Peyer's patch (tissue), 4 donors: ENCODE measurements around the gene ANKMY1. TPM values are rescaled to one million over a fixed set of nuclear protein-coding genes. Genes with fewer than 3 reads are reported as not detected.

Source experiments
- DNase-seq, 3 donors: peaks; one replicate each; pipeline ENCODE4 v3.0.0-alpha.2; 2017 to 2019
- H3K27ac ChIP-seq, 4 donors: fragments of 200-600 bp; sonication (generic); one replicate each; pipeline ENCODE4 v1.5.1; 2016 to 2019
- H3K27me3 ChIP-seq, 2 donors: fragments of 200-600 bp; sonication (generic); one replicate each; pipeline ENCODE4 v1.5.1; 2019
- H3K36me3 ChIP-seq, 3 donors: fragments of 200-600 bp; sonication (generic); one replicate each; pipeline ENCODE4 v1.5.1; 2016 to 2019
- H3K4me1 ChIP-seq, 4 donors: fragments of 200-600 bp; sonication (generic); one replicate each; pipeline ENCODE4 v1.5.1; 2016 to 2019
- H3K4me3 ChIP-seq, 4 donors: fragments of 200-600 bp; sonication (generic); 1 replicate in 3 of 4; 2 replicates in 1 of 4; pipeline ENCODE4 v1.5.1; 2016 to 2019; ENCODE audit warnings: mild to moderate bottlenecking in 1 of 4
- H3K9me3 ChIP-seq, 4 donors: fragments of 200-600 bp; sonication (generic); one replicate each; pipeline ENCODE4 v1.5.1; 2016 to 2019; ENCODE audit warnings: mild to moderate bottlenecking in 1 of 4
- POLR2A ChIP-seq, 2 donors: fragments of 450-650 bp; IDR thresholded peaks; one replicate each; pipeline ENCODE4 v1.5.1; 2017; ENCODE audit warnings: antibody characterized with exemption in 2 of 2, mild to moderate bottlenecking in 2 of 2, moderate library complexity in 2 of 2
- total RNA-seq, 4 donors: library from RNA; depleted of rRNA; stranded (reverse); fragments of >200 nt; gene quantifications; one replicate each; pipeline ENCODE4 v1.1.0, GENCODE V29; 2016
- TF ChIP-seq, protein P1 (sequence below), 6 experiments: fragments of 450-650 bp in 4 of 6; fragments of 200-600 bp in 2 of 6; sonication (generic) in 1 of 6; IDR thresholded peaks; one replicate each; pipeline ENCODE4 v1.5.1; 2017 to 2019; ENCODE audit warnings: antibody characterized with exemption in 6 of 6, mild to moderate bottlenecking in 3 of 6, moderate library complexity in 1 of 6

The ANKMY1 gene
- total RNA-seq, 4 donors from 2014 or later = 27.8 to 89.1 (median 40.1) TPM

GRCh38 chr2:240538031-240538780 lies 19.6 kb downstream of the ANKMY1 start:
- TF ChIP-seq, protein P1, sequence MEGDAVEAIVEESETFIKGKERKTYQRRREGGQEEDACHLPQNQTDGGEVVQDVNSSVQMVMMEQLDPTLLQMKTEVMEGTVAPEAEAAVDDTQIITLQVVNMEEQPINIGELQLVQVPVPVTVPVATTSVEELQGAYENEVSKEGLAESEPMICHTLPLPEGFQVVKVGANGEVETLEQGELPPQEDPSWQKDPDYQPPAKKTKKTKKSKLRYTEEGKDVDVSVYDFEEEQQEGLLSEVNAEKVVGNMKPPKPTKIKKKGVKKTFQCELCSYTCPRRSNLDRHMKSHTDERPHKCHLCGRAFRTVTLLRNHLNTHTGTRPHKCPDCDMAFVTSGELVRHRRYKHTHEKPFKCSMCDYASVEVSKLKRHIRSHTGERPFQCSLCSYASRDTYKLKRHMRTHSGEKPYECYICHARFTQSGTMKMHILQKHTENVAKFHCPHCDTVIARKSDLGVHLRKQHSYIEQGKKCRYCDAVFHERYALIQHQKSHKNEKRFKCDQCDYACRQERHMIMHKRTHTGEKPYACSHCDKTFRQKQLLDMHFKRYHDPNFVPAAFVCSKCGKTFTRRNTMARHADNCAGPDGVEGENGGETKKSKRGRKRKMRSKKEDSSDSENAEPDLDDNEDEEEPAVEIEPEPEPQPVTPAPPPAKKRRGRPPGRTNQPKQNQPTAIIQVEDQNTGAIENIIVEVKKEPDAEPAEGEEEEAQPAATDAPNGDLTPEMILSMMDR (IDR thresholded peaks at IDR 0.05) = no peak
- no peak for TF ChIP-seq POLR2A (IDR thresholded peaks at IDR 0.05)
- H3K27me3 ChIP-seq = no peaks in the 10 kb centered on the region
- H3K4me3 ChIP-seq = no peak overlapping the region
- H3K27ac ChIP-seq = no peak overlapping the region
- H3K4me1 ChIP-seq = no peaks in the 10 kb centered on the region
- no peaks in the 10 kb centered on the region for H3K9me3 ChIP-seq
- DNase-seq = peak in 1 of 3 donors; percentile 4
- peaks cover 0 to 42% (median 0%) of the 10 kb centered on the region in 3 donors for H3K36me3 ChIP-seq

- Histone ChIP-seq H3K4me3 (no peak overlapping the region), H3K27ac (no peak overlapping the region), H3K9me3 (peaks cover 0 to 16% (median 0%) of the 10 kb centered on the region in 4 donors), H3K4me1 (no peaks in the 10 kb centered on the region), H3K36me3 (peaks cover 0 to 20% (median 0%) of the 10 kb centered on the region in 3 donors), H3K27me3 (no peaks in the 10 kb centered on the region)
- no peak for DNase-seq
- TF ChIP-seq, protein P1 (IDR thresholded peaks at IDR 0.05) = no peak
- TF ChIP-seq POLR2A (IDR thresholded peaks at IDR 0.05) = no peak
These were observed 25.6 kb downstream of the ANKMY1 start for GRCh38 chr2:240532031-240532775.

DNA sequence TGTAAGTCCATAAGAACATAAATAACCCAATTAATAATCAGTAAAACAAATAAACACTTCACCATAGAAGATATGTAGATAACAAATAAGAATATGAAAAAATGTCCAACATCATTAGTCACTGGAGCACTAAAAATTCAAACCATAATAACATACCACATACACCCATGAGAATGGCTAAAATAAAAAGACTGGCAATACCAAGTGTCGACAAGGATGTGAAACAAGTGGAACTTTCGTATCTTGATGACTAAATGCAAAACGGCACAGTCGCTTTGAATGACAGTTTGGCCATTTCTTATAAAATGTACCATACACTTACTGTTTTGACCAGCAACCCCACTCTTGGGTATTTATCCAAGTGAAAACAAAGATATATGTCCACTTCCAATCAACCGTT lies 26.8 kb downstream of the ANKMY1 start:
- Histone ChIP-seq H3K27ac (no peak overlapping the region), H3K27me3 (no peaks in the 10 kb centered on the region), H3K36me3 (peaks cover 0 to 24% (median 0%) of the 10 kb centered on the region in 3 donors), H3K9me3 (peaks cover 0 to 17% (median 0%) of the 10 kb centered on the region in 4 donors), H3K4me3 (no peak overlapping the region), H3K4me1 (no peaks in the 10 kb centered on the region)
- TF ChIP-seq POLR2A (IDR thresholded peaks at IDR 0.05) = no peak
- TF ChIP-seq, protein P1 (IDR thresholded peaks at IDR 0.05) = no peak
- DNase-seq = no peak

DNA sequence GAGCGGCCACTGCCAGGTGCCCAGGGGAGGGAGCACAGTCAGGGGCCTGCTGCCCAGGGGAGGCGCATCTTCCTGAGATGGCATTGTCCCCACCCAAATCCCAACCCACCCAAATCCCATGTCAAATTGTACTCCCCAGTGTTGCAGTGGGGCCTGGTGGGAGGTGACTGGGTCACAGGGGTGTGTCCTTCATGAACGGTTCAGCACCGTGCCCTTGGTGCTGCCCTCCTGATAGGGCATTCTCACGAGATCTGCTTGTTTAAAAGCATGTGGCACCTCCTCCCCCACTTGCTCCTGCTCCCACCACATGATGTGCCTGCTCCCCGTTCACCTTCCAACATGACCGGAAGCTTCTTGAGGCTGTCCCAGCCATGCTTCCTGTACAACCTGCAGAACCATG lies 27.6 kb downstream of the ANKMY1 start:
- Histone ChIP-seq H3K27ac (no peak overlapping the region), H3K9me3 (peaks cover 0 to 23% (median 3%) of the 10 kb centered on the region in 4 donors), H3K4me1 (no peaks in the 10 kb centered on the region), H3K36me3 (peaks cover 0 to 32% (median 0%) of the 10 kb centered on the region in 3 donors), H3K27me3 (no peaks in the 10 kb centered on the region), H3K4me3 (no peak overlapping the region)
- TF ChIP-seq, protein P1 (IDR thresholded peaks at IDR 0.05) = no peak
- TF ChIP-seq POLR2A (IDR thresholded peaks at IDR 0.05) = no peak
- DNase-seq = peak in 1 of 3 donors; percentile 2

GRCh38 chr2:240529344-240529999 lies 28.3 kb downstream of the ANKMY1 start:
- Histone ChIP-seq H3K27me3 (no peaks in the 10 kb centered on the region), H3K4me3 (no peak overlapping the region), H3K4me1 (no peaks in the 10 kb centered on the region), H3K9me3 (peaks cover 0 to 28% (median 3%) of the 10 kb centered on the region in 4 donors), H3K36me3 (peaks cover 0 to 36% (median 0%) of the 10 kb centered on the region in 3 donors), H3K27ac (no peak overlapping the region)
- DNase-seq = peak in 1 of 3 donors; percentile 7
- TF ChIP-seq POLR2A (IDR thresholded peaks at IDR 0.05) = no peak
- TF ChIP-seq, protein P1 (IDR thresholded peaks at IDR 0.05) = no peak
